Amniotic stem cell (primary cell): Measurements from ENCODE around the gene COMMD1.
"Not testable (repeated sequence)": the region's sequence is repeated elsewhere in the genome, so short reads cannot be mapped to it uniquely, and the experiment has no call there.

ENCODE experiments used
- DNase-seq: peaks from one replicate; lab custom pipeline; 2025; lab: John Stamatoyannopoulos, UW

Gene COMMD1

DNA sequence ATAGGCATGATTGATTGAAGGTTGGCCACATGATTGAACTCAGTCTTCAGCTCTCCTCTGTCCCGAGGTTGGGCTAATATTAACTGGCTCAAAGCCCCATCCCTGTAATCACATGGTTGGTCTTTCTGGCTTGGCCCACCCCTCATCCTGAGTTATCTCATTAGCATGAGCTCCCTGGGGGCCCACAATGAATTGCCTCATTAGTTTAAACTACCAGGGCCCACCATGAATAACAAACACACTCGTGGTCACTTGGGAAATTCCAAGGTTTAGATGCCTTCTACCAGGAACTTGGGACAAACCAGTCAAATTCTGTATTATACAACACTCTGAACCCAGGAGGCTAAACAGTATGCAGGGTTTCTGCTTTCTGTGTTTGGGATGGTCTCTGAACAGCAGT is 168.8 kb downstream of the COMMD1 start:
- DNase-seq, result no peak

DNA sequence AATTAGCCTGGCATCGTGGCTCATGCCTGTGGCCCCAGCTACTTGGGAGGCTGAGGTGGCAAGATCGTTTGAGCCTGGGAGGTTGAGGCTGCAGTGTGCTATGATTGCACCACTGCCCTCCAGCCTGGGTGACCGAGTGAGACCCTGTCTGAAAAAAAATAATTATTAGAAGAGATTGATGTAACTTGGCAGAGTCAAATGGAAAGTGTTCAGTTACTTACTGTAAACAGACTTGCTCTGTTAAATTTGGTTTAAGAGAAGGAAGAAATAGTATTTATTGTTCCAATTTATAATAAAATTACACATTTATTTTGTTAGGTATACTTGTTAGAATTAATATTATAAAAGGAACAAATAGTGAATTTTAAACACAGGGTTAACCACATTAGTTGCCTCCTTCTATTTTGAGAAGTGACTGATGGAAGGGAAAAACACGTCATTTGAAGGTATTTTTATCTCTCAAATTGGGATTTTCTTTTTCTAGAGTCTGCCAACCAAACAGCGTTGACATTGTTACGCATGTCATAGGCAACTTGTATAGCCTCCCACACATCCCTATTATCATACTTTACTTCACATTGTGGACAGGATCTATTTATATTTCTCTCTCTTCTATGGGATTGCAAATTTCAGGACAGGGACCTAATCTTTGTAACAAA is 171.6 kb downstream of the COMMD1 start:
- DNase-seq, result no peak

DNA sequence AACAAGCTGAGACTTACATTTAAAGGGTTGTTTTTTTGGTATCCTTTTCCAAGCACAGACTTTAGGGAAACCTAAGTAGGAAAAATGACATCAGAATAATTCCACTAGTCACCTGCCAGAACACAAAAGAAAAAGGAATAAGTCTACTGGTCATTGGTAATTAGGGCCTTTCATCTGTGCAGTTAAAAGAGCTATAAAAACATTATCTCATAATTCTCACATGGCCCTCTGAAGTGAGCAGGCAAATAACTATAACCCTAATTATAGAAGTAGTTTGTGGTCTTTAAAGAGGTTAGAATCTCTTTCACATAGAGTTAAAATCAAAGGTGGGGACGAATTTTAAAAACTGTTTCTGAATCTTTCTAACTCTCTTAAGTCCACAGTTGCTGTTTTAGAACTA is 179.3 kb downstream of the COMMD1 start:
- no peak for DNase-seq

DNA sequence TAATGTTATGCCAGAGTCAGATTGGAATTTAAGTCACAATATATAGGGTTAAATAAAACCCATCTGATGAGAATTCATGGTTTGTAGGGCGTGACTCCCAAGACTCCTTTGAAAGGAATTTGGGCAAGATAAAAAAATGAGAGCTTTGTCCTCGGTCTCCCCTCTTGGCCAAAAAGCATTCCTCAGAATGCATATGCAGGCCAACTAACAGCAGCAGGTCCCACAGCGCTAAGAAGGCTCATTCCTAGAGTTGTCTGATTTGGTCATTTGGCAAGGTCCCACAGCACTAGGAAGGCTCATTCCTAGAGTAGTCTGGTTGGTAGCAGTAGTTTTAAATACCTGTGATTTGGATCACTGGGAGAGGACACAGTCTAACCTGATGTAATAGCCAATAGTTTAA is 184.2 kb downstream of the COMMD1 start:
- no peak for DNase-seq

DNA sequence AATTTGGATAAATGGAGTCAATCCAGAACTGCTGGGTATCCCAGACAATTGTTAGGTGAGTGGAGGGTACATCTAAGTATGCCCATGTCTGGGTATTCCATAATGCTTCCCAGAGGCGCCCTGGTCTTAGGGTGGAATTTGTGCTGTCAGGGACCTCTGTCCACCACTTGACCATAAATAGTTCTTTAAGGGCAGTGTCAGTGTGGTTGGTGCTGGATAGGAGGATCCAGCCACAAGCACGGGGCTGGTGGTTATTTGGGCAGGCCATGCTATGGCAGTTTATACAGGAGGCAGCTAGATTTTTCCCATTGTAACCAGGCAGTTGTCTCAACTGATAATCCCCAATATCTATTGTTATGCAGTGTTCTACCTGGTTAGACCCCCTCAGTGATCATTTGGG is 186.0 kb downstream of the COMMD1 start:
- DNase-seq, result no peak

DNA sequence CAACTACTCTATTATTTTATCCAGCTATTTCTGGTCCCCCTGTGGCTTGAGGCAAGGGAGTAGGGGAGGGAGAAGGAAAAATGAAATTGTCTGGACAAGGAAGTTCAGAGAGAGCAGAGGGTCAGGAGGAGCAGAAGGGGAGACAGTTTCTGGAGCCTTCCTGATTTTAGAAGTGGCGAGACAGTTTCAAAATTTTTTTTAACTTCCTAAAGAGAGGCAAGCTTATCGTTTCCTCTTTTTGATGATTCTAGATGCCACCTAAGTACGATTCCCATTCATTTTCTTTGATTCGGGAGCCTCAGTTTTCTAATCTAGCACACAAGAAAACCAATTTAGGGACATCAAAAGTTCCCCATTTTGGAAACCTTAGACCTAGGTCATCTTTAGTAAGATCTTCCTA is 193.6 kb downstream of the COMMD1 start:
- DNase-seq, result no peak

DNA sequence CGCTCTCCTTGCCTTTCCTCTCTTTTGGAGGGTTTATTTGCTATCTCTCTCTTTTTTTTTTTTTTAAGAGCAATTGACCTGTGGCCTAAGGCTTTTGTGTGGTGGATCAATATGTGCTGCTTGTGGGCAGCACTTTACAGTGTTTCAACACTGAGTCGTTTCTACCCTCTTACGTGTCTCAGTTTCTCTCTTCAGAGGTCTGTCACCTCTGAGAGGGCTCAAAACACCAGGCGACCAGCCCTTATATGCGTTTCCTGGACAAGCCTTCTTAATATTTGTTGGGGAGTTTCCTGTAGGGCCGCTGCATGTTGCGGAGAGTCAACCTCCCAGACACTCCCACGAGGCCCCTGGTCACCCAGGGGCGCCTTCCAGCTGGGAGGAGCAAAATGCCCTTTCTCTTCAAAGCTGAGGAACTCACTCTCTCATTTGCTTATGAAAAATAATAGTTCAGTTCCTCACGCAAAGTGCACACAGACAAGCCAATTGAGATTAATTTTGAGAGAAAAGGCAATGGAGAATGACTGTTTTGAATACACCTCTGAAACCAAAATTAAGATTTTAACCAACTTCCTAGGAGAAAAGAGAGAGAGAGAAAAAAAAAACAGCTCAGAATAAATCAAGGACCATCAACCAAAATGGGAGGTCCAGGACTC is 194.2 kb downstream of the COMMD1 start:
- no peak for DNase-seq

DNA sequence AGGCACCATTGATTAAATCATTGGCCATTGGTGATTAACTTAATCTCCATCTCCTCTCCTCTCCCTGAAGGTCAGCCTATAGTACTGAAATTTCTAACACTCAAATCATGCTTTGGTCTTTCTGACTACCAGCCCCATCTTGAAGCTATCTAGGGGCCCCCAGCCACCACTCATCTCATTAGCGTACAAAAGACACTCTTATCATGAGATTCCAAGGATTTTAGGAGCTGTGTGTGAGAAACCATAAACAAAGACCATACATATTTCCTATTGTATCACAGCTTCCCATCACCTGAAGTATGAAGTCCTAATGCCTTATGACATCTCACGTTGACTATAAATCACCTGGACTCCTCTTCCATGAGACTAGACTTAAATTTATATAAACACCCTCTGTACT is 196.4 kb downstream of the COMMD1 start:
- DNase-seq, result no peak

DNA sequence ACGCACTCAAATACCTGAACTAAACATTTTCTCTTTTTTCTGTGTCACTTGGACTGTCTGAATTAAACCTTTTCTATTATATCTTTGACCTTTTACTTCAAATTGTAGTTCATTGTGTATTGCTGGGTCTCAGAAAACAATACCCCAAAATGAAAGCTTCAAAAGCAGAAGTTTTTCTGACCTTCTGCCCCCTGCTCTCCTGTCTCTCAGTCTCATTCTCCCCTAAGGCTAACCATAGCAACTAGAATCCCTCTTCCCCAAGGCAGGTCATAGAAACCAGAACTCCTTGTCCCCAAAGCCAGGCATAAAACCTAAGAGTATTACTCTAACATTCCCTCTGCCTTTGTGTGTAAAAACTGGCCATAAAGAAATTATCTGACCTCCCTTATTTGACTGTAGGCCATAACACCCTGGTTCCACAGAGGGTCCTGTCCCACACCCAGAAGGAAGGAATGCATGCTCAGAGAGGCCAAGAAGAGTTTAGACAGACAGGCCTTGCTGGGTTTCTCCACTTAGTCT is 197.0 kb downstream of the COMMD1 start:
- DNase-seq, result no peak

DNA sequence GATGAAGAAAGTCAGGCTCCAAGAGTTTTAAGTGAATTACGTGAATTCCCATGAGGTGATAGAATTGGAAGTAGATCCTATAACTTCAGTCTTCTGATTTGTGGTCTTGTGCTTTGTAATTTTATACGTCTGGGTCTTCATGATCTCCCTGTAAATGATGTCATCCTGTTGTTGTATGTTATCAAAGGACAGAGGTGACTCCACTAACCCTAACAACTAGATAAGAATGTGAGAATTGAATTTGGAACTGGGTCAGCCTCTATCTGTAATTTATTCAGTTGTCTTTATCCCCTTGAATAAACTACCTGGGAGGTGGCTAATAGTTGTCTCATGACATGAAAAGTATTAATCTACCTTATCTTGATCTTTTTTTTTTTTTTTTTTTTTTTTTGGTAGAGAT is 204.1 kb downstream of the COMMD1 start:
- DNase-seq, result no peak

DNA sequence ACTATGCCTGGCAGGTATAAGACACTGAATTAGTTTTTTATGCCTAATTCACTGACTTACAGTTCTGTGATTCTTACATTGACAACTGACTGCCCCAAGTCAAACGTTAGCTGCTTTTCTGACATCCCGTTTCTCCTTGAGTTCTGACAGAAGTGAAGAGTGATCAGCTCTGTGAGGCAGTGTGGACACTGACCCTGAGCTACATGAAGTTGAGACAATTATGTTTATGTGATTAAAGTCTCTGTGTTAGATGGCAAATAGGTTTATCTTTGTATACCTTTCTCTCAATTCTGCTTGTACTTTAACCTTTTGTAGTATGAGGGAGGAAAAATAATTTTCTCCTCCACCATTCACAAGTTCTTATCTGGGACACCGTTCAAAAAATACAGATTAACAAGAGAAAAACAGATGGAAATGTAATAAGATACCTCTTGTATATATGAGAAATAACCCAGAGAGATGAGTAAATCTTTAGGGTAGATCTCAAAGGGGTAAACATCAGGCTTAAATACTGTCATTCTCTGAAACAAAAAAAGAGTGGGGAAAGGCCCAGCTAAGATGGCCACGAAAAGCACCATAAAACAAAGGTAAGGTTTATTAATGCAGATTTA is 205.0 kb downstream of the COMMD1 start:
- DNase-seq, result no peak

DNA sequence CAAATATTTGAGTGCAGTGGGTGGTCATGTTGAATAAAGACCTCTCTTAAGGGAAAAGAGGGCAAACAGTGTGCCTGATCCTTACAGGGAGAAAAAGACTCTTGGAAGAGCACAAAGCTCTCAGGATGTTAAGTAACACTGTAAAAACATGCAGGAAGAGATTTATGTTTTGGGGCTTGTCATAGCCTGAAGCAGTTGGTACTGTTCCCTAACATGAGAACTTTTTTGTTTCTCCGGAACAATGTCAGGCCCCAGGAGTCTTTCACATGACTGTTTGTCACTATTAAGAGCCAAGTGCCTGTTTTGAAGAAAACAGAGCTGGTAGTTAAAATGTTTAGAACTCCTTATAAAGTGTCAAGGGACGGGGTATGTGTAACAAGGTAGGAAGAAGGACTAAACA is 206.7 kb downstream of the COMMD1 start:
- no peak for DNase-seq

DNA sequence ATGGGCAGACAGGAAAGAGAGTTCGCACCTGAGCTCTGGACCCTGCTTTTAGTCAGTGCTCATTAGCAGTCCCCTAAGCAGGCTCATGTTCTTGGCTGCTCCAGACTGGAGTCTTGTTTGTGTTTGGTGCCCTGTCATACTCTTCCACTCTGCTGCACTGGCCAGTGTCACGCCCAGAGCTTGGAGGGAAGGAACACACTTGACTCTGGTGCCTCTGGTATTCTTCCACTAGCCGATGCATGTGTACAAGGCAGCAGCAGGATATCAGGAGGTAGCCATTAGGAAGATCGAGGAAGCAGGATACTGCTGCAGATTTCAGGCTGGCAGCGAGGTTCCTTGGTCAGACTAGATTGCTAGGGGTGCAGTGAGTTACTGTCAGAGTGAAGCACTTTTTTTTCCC is 209.1 kb downstream of the COMMD1 start:
- DNase-seq, result no peak

DNA sequence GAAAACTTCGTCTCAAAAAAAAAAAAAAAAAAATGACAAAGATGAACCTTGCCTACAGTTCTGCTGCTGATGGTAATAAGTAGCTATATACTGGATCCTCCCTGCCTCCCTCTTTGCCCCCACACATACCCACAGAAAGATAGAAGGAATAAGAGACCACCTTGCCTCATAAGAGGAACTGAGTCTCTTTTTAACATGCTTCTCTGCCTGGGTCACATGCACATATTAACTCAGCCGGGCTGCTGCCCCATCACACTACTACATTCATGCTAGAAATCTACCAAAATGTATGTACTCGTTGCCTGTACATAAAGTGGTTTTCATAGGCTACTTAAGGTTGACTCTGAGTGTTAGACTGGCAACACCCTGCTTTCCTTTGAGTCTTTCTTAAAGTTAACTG is 211.5 kb downstream of the COMMD1 start:
- DNase-seq, result no peak

DNA sequence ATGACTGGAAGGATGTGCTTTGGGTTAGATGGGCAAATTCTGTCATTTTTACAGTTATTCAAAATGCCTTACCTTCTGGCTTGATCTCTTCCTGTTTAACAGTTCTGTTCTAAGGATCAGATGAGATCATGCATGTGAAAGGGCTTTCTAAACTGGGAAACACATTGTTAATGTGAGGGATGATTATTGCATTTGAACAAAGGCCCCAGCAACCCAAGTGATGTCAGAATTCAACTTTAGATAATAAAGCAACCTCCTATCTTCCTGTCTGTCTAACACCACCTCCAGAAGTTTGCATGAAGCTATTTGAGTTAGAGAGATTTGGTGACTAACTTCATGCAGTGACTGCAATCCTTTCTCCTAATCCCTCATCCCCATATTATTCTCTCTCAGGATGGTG is 212.7 kb downstream of the COMMD1 start:
- no peak for DNase-seq

DNA sequence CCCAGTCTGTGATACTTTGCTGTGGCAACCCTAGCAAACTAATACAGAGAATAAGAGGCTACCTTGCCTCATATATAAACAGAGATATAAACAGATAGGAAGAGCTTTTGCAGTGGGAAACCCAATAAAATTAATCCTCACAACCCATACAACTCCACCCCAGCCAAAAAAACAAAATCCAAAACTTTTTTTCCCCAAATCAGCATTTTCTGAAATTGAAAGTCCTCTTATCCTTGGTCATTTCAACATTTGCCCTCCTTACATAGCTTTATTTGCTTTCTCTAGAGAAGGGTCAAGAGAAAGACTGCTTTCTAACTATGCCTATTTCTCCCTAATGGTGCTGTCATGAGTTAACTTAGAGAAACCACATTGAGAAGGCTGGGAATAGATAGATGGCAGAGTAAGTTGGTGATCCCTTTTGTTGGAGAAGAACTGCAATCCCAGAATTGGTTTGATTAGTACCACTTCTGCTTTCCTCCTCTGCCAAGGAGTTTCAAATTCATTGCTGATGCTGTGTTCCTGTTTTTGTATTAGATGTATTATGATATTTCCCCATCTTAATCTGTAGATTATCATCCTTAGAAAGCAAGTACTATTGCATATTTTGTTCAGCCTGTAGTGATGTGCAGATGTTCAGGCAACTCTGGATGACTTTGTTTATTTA is 214.0 kb downstream of the COMMD1 start:
- DNase-seq, result no peak

DNA sequence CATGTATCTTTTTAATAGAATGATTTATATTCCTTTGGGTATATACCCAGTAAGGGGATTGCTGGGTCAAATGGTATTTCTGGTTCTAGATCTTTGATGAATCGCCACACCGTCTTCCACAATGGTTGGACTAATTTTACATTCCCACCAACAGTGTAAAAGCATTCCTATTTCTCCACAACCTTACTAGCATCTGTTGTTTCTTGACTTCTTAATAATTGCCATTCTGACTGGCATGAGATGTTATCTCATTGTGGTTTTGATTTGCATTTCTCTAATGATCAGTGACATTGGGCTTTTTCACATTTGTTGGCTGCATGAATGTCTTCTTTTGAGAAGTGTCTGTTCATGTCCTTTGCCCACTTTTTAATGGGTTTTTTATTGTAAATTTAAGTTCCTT is 220.8 kb downstream of the COMMD1 start:
- DNase-seq, result not testable (repeated sequence)

DNA sequence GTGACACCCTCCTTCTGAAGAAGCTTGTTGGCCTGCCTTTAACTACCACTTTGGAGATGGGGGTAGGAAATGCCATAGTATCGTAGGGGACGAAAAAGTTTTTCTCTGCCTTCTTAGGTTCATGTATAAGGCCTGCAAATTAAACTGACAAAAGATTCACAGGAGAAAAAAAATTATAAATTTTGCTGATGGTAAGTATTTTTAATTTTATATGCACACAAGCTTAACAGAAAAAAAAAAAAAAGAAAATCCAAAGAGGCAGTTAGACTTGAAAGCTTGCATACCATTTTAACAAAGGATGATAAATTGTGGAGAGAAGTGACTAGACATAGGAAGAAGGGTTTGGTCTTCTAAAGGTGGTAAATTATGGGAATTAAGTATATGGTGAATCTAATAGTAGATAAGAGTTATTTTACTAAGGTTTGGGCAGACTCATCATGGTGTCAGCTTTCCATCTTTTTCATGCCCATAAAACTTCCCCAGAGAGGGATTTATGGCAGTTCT is 227.9 kb downstream of the COMMD1 start:
- no peak for DNase-seq

DNA sequence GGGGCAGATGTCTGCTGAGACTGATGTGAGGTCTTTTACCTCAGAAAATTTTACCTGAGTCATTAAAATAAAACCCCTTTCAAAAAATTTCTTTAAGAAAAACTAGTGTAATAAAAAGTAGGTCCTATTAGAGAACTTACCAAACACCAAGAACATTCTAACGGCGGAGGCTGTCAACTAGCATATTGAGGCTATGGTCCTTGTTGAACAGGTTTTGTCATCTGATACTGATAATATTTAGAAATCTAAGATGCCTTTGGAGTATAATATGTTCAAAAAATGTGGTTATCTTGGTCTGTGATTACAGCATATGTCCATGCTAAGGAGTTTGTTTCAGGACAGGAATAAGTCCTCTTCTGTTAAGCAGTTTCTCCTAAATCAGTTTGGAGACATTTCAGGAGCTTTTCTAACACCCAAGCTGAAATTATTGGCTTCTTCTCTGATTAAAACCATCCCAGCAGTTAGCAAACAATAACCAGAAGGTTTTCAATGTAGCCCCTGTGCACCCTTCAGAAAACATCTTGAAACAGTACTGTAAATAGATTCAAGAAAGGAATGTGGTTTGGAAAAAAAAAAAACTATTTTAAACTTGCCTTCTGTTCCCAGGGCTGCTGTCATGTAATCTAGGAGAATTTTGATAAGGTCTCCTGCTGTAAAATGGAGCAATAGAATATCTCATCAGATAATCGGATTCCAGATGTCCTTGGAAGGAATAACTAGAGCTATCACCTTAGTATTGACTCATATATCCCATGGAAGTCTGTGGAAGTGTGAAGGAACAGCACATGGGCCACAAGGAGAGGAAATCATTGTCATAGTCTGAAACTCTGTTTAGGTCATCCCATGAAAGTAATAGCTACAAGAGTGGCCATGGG is 231.7 kb downstream of the COMMD1 start:
- DNase-seq, result no peak

DNA sequence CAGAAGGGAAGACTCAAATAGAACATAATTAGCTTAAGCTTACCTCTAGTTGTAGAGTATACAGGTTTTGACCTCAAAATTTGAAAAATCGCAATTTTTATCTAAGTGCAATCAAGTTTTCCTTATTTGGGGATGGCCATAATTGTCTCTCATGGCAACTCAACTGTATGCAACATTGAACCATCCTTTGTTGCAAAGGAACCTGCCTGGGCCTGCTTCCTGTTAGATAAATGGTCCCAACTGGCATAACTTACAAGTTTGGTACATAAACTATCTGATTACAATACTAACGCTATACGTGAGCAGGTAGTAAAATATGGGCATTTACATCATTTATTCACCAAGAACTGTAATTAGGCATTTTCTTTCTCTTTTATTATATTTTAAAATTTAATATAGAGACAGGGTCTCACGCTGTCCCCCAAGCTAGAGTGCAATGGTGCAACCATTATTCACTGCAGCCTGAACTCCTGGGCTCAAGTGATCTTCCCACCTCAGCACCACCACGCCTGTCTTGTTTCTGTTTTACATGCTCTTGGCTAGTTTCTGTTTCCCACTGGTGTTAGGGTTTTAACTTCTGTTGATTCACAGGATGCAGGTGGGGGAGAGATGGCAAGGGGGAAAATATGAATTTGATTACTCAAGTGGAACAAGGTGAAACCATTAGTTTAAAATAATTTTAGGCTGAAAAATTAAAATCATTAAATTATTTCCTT is 235.1 kb downstream of the COMMD1 start:
- DNase-seq, result no peak

DNA sequence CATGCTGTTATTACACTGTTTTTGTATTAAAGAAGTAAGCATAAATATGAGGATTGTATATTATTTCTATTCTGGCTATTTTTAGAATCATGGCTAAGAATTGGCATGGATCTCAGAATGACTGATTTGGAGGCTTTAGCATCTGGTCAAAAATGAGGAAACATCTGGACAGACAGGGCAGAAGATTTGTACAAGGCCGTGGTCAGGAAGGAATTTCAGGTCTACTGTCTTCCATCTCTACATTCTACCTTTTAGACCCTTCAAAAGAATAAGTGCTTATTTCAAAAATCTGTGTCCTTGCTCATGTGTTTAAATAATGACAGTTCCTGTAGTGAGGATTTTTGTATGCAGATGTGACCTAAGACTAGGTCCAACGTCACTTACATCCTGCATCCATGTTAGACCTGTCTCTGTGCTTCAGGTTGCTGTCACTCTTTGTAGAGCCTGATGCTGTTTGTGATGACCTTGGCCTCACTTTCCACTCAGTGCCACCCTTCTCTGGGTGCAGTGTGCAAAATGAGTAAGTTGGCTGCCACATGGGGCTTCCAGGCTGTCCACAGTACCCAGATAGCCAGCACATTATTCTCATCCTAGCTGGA is 235.8 kb downstream of the COMMD1 start:
- no peak for DNase-seq
